Lower lobe of right lung (tissue), 2 donors: ENCODE results near the gene CARNS1. TPM values are rescaled to one million over a fixed set of nuclear protein-coding genes. Genes with fewer than 3 reads are reported as not detected.

Experiments used
- ATAC-seq, 2 donors: fragments of 200-7000 bp; cut with Tn5 transposase; one replicate each; pipeline ENCODE4 v1.9.1; 2020 to 2022; ENCODE audit warnings: mild to moderate bottlenecking in 2 of 2, moderate library complexity in 2 of 2
- DNase-seq: peaks from one replicate; pipeline ENCODE4 v3.0.0-alpha.2; 2020
- H3K27ac ChIP-seq: fragments of 200-600 bp; one replicate; pipeline ENCODE4 v1.8.0; 2022
- H3K27me3 ChIP-seq: fragments of 200-600 bp; one replicate; pipeline ENCODE4 v1.8.0; 2022; ENCODE audit warnings: low read depth
- H3K36me3 ChIP-seq: fragments of 200-600 bp; one replicate; pipeline ENCODE4 v1.8.0; 2022; ENCODE audit warnings: mild to moderate bottlenecking
- H3K4me1 ChIP-seq: fragments of 200-600 bp; one replicate; pipeline ENCODE4 v1.8.0; 2022
- H3K4me3 ChIP-seq: fragments of 200-600 bp; one replicate; pipeline ENCODE4 v1.8.0; 2022; ENCODE audit warnings: mild to moderate bottlenecking
- H3K9me3 ChIP-seq: fragments of 200-600 bp; one replicate; pipeline ENCODE4 v1.8.0; 2022
- intact Hi-C: fragments of 100-400 bp; cut with DNase I; formaldehyde crosslinking; loops from one replicate; pipeline ENCODE4 v1.11.0; 2022
- total RNA-seq: library from RNA; stranded (reverse); fragmentation: NEBNext Ultra II Directional; extraction: Animal tissue kit (Norgen Biotek cat#: 25700); gene quantifications from one replicate; pipeline ENCODE4 v1.2.1, GENCODE V29; 2021
- TF ChIP-seq, protein P1 (sequence below): fragments of 200-600 bp; IDR thresholded peaks from one replicate; pipeline ENCODE4 v1.8.0; 2022; ENCODE audit warnings: antibody characterized with exemption, mild to moderate bottlenecking
- donor health status: DM: no; HTN: yes; CAD: no; lungs with severe emphysema.

Gene CARNS1
- total RNA-seq, 1 donor from 2014 or later, result 0.71 TPM

DNA sequence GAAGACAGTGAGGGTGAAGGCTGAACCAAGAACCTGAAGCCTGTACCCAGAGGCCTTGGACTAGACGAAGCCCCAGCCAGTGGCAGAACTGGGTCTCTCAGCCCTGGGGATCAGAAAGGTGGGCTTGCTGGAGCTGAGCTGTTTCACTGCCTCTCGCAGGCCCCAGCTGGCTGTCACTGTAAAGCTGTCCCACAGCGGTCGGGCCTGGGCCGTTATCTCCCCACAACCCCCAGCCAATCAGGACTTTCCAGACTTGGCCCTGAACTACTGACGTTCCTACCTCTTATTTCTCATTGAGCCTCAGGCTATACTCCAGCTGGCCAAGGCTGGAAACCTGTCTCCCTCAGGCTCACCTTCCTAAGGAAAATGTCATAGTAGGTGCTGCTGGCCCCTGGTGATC is 17.9 kb upstream of the CARNS1 start:
- no peaks in the 10 kb centered on the region for H3K9me3 ChIP-seq
- intact Hi-C loops, result no loop called here

DNA sequence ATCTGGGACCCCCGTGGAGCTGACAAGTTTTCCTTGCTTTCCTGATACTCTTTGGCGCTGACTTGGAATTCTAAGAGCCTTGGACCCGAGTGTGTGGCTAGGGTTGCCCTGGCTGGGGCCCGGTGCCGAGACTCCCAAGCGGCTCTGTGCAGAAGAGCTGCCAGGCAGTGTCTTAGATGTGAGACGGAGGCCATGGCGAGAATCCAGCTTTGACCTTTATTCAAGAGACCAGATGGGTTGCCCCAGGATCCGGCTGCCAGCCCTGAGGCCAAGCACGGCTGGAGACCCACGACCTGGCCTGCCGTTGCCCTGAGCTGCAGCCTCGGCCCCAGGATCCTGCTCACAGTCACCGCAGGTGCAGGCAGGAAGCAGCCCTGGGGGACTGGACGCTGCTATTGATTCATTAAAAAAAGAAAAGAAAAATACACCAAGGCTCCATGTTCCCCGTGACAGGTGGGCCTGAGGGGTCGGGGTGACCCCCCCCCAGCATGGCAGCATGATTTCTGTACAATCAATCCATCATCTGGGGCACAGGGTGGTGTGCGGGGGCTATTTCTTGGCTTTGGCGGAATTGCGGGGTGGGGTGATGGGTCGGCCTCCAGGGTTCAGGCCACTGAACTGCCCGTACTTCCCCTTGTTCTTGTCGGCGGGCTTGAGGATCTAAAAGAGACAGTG is 17.4 kb upstream of the CARNS1 start:
- H3K4me3 ChIP-seq, result no peak overlapping the region
- H3K4me1 ChIP-seq, result peaks cover 44% of the 10 kb centered on the region
- no peak for DNase-seq
- intact Hi-C loops, result no loop called here
- ATAC-seq, result no peak
- no peaks in the 10 kb centered on the region for H3K9me3 ChIP-seq
- H3K36me3 ChIP-seq, result peaks cover 55% of the 10 kb centered on the region
- no peaks in the 10 kb centered on the region for H3K27me3 ChIP-seq
- TF ChIP-seq, protein P1, sequence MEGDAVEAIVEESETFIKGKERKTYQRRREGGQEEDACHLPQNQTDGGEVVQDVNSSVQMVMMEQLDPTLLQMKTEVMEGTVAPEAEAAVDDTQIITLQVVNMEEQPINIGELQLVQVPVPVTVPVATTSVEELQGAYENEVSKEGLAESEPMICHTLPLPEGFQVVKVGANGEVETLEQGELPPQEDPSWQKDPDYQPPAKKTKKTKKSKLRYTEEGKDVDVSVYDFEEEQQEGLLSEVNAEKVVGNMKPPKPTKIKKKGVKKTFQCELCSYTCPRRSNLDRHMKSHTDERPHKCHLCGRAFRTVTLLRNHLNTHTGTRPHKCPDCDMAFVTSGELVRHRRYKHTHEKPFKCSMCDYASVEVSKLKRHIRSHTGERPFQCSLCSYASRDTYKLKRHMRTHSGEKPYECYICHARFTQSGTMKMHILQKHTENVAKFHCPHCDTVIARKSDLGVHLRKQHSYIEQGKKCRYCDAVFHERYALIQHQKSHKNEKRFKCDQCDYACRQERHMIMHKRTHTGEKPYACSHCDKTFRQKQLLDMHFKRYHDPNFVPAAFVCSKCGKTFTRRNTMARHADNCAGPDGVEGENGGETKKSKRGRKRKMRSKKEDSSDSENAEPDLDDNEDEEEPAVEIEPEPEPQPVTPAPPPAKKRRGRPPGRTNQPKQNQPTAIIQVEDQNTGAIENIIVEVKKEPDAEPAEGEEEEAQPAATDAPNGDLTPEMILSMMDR, result no peak
- H3K27ac ChIP-seq, result no peak overlapping the region

More for the DNA sequence above, 17.9 kb upstream of the CARNS1 start:
- no peaks in the 10 kb centered on the region for H3K27me3 ChIP-seq
- peaks cover 55% of the 10 kb centered on the region for H3K36me3 ChIP-seq
- no peak overlapping the region for H3K27ac ChIP-seq
- no peak overlapping the region for H3K4me3 ChIP-seq
- no peak for DNase-seq
- H3K4me1 ChIP-seq, result peaks cover 41% of the 10 kb centered on the region
- TF ChIP-seq, protein P1, result no peak
- no peak for ATAC-seq

DNA sequence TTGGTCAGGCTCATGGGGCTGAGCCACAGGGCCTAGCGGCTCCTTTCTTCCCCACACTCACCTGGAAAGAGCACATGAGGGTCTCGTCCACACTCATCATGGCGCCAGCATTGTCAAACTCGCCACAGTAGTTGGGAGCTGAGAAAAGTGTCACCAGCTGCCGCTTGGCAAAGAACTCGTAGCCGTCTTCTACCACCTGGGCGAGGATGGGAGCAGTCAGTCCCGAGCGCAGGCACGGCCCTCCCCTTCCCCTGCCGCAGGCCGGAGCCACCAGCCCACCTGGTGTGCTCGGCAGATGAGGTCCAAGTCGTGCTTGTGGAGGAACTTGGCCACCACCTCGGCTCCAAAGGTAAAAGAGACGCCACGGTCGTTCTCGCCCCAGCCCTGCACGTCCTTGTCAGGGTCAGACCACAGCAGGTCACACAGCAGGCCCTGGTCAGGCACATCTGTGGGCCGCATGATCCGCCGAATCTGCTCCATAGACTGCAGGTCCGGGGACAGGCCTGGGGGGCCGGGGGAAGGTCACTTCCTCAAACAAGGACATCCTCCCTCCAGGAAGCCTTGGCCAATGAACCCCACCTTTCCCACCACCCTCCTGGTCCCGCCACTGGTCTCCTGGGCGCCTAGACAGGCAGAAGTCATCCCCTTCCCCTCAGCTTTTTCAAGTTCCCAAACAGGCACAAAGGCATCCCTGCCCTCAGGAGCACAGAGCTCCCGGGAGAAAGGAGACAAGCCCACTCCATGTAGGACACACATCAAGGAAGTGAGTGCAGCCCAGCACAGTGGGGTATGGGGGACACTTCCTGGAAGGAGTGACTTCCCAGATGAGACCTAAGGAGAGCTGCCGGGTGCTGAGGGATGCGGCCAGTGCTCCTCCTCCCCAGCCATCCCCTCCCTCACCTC is 16.6 kb upstream of the CARNS1 start:
- H3K27me3 ChIP-seq, result no peaks in the 10 kb centered on the region
- TF ChIP-seq, protein P1, result no peak
- intact Hi-C loops, result no loop called here
- H3K4me3 ChIP-seq, result no peak overlapping the region
- peaks cover 50% of the 10 kb centered on the region for H3K4me1 ChIP-seq
- ATAC-seq (no peak), DNase-seq (peak; percentile 45)
- no peak overlapping the region for H3K27ac ChIP-seq
- H3K36me3 ChIP-seq, result peaks cover 55% of the 10 kb centered on the region
- no peaks in the 10 kb centered on the region for H3K9me3 ChIP-seq

- peak overlapping the region; percentile 98 for H3K4me3 ChIP-seq
- peaks cover 50% of the 10 kb centered on the region for H3K4me1 ChIP-seq
- peaks cover 52% of the 10 kb centered on the region for H3K36me3 ChIP-seq
- intact Hi-C loops, result no loop called here
- DNase-seq (no peak), ATAC-seq (no peak)
- H3K9me3 ChIP-seq, result no peaks in the 10 kb centered on the region
- H3K27me3 ChIP-seq, result no peaks in the 10 kb centered on the region
- TF ChIP-seq, protein P1, result no peak
- peak overlapping the region; percentile 94 for H3K27ac ChIP-seq
Observed at GRCh38 chr11:67400251-67400941, 15.1 kb upstream of the CARNS1 start.

GRCh38 chr11:67400942-67401494 is 14.5 kb upstream of the CARNS1 start:
- DNase-seq (no peak), ATAC-seq (no peak)
- Histone ChIP-seq H3K4me1 (peaks cover 50% of the 10 kb centered on the region), H3K27me3 (no peaks in the 10 kb centered on the region), H3K4me3 (peak overlapping the region; percentile 98), H3K9me3 (no peaks in the 10 kb centered on the region), H3K36me3 (peaks cover 46% of the 10 kb centered on the region), H3K27ac (peak overlapping the region; percentile 94)
- intact Hi-C loops, result no loop called here
- TF ChIP-seq, protein P1, result no peak
